Measurements from ENCODE around the gene RAB10.

RAB10 gene

DNA sequence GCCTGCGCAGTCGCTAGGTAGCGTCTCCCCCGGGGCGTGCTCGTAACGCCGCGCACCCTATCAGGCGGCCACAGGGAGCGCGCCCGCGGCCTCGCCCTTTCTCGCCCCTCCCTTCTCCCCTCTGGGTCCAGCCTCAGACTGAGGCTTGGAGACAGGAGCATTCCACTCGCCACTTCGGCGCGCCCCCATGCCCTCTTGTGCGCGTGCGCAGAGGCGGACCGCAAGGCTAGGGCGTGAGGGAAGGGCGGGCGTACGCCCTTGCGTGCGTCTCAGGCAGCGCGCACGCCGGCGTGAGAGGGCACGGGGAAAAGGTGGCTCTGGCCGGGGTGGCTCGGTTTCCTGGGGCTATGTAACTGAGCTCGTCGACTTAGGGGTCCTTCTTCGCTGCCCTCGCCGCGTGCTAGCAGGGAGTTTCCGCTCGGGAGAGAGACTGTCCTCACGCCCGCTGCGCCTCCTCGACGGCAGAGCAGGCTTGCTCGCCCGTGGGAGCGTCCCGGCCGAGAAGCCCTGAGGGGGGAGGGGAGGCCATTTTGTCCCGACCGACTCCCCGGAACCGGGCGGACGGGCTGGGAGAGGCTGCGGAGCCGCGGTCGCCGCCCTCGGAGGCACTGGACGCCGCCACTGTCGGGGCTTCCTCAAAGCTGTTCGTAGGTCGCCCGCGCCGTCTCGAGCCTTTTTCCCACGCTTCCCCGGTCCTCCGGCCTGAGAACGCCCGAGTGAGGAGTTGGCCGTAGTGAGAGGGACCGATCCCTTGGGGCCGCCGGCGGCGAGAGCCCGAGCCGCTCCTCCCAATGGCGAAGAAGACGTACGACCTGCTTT, at the start of gene RAB10:
RAB10 (plus strand) TSS at position 267 of the 819 bp plus-strand sequence; CDS start at position 792, 525 bp downstream.
- in situ Hi-C loops (cut with MboI; ENCODE audit: low sequenced_read_pairs) = no loop called here

DNA sequence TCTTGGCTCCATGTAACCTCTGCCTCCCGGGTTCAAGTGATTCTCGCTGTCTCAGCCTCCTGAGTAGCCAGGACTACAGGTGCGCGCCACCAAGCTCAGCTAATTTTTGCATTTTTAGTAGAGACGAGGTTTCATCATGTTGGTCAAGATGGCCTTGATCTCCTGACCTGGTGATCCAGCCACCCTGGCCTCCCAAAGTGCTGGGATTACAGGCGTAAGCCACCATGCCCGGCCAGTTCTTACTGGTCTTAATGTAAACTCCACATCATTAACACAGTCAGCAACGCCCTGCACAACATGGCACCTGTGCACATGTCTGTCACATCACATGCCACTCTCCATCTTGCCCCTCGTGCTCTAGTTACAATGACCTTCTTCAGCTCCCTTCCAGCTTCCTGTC, 45.8 kb upstream of the RAB10 start:
- in situ Hi-C loops (cut with MboI; ENCODE audit: low sequenced_read_pairs) = no loop called here

DNA sequence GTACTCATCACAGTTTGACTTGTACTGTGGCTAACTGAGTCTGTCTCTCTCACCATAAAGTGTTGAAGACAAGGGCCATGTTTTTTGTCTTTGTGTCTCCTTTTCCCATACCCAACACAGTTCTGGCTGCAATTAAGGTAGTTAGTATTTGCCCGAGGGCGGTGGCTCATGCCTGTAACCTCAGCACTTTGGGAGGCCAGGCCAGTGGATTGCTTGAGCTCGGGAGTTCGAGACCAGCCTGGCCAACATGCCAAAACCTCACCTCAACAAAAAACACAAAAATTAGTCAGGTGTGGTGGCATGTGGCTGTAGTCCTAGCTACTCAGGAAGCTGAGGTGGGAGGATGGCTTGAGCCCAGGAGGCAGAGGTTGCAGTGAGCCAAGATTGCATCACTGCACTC, 44.7 kb upstream of the RAB10 start:
- in situ Hi-C loops (cut with MboI; ENCODE audit: low sequenced_read_pairs) = no loop called here

- in situ Hi-C loops (cut with MboI; ENCODE audit: low sequenced_read_pairs) = loop anchor here (10.0 kb wide), 1 partner anchor 153 kb away; no protein-coding TSS in a partner anchor
These were observed 41.9 kb upstream of the RAB10 start for GRCh38 chr2:25991965-25992364.

DNA sequence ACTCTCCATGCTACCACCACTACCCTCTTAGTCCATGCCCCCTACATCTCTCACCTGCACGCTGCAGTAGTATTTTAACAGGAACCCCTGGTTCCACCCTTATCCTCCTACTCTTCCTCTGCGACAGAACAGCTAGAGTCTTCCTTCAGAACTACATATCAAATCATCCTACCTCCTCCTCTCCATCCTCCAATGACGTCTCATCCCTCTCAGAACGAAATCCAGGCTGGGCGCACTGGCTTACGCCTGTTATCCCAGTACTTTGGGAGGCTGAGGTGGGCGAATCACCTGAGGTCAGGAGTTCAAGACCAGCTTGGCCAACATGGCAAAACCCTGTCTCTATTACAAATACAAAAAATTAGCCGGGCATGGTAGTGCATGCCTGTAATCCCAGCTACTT, 41.3 kb upstream of the RAB10 start:
- in situ Hi-C loops (cut with MboI; ENCODE audit: low sequenced_read_pairs) = loop anchor here (10.0 kb wide), 1 partner anchor 152 kb away; no protein-coding TSS in a partner anchor

GRCh38 chr2:25993049-25993448, 40.8 kb upstream of the RAB10 start:
- in situ Hi-C loops (cut with MboI; ENCODE audit: low sequenced_read_pairs) = loop anchor here (10.0 kb wide), 1 partner anchor 152 kb away; no protein-coding TSS in a partner anchor

DNA sequence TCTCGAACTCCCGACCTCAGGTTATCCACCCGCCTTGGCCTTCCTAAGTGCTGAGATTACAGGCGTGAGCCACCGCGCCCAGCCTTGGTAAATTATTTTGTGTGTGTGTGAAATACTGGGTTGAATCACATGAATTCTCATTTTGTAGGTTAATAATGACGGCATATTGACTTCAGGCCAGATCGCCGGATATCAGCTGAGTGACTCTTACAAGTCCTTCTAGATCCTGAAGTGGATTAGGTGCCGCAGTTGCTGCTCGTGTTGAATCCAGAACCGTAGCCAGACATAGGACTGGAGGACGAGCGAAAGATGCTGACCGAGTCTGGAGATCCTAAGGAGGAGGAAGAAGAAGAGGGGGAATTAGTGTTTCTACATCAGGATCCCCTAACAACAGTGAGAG, 39.4 kb upstream of the RAB10 start:
- in situ Hi-C loops (cut with MboI; ENCODE audit: low sequenced_read_pairs) = loop anchor here (10.0 kb wide), 1 partner anchor 150 kb away; no protein-coding TSS in a partner anchor

- in situ Hi-C loops (cut with MboI; ENCODE audit: low sequenced_read_pairs) = loop anchor here (10.0 kb wide), 1 partner anchor 148 kb away; no protein-coding TSS in a partner anchor
These were observed 37.0 kb upstream of the RAB10 start for GRCh38 chr2:25996844-25997243.

- in situ Hi-C loops (cut with MboI; ENCODE audit: low sequenced_read_pairs) = loop anchor here (10.0 kb wide), 1 partner anchor 146 kb away; no protein-coding TSS in a partner anchor
These were observed 35.0 kb upstream of the RAB10 start for GRCh38 chr2:25998816-25999383.

DNA sequence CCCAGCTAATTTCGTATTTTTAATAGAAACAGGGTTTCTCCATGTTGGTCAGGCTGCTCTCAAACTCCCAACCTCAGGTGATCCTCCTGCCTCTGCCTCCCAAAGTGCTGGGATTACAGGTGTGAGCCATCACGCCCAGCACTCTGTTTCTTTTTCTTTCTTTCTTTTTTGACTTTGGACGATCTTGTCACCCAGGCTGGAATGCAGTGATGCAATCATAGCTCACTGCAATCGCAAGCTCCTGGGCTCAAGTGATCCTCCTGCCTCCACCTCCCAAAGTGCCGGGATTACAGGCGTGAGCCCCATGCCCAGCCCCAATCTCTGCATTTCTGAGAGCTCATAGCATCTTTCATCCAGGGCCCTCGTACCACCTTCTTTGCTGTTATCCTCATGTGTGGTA, 34.5 kb upstream of the RAB10 start:
- in situ Hi-C loops (cut with MboI; ENCODE audit: low sequenced_read_pairs) = loop anchor here (10.0 kb wide), 1 partner anchor 145 kb away; no protein-coding TSS in a partner anchor

DNA sequence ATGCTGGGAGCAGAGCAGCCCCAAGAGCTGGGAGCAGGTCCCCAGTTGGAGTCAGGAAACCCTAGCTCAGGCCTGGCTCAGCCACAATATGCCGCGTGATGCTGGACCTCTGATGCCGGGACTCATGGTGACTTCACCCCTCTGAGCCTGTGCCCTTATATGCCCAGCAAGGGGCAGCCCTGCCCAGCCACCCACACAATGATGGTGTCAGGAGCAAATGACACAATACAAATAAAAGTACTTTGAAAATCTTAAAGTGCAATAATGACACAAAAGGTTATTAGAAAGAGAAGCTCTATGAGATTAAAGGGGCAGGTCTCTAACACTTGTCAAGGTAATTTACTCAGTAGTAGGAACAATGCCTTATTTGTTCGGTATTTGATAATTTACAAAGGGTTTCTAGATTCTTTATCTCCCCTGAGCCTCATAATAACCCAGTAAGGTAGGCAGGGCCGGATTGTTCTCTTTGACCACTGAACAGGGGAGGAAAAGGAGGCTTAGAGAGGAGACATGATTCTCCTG, 33.3 kb upstream of the RAB10 start:
- in situ Hi-C loops (cut with MboI; ENCODE audit: low sequenced_read_pairs) = no loop called here

DNA sequence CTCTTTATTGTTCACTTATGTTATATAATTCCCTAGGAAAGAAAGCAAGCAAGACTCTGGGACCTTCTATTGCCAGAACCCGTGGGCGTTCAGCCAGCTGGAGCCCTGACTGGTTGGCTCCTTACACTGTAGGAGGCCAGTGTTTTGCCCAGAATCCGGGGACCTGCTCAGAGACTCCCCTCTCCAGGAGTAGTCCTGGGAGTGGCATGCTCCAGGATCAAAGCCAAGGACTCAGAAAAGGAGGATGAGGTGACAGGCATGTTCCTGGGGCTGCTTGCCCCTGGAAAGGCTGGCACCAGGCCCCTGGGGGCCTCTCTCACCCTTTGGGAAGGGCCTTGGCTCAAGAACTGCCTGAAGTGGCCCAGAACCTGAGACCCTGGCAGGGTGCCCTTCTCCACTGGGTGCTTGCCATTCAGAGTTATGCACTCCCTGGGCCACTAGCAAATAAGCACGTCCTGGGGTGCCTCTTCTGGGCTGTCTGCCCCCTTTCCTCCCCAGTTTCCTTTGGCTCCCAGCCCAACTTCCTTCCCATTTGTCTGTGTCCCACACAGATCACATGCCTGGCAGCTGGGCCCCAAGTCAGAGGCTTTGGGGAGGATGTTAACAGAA, 32.0 kb upstream of the RAB10 start:
- in situ Hi-C loops (cut with MboI; ENCODE audit: low sequenced_read_pairs) = no loop called here

DNA sequence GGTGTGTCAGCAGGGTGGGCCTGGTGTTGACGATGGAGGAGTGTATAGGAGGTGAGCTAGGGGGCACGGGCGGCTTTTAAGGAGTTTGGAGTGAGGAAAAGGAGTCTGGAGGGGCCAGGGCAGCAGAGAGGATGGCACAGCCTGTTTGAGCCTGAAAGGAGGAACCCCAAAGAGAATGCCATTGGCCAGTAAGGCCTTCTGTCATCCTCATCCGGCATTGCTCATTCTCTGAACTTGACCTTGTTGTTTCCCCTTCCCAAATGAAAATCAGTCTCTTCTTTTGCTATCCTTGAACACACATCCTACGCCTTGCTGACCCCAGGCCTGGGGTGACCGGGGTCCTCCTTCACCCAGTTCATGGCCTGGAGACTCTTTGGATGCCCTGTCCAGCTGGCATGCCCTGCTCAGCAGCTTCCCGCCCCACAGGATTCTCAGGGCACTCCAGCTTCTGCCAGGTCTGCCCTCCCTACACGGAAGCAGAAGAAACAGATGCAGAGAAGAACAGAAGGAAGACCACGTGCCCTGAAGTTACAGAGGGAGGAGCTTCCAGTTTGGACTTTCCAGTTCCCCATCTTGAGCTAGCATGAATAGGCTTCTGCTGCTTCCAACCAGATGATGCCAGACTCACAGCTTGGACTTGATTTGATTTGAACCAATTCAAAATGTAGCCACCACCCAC, 31.1 kb upstream of the RAB10 start:
- in situ Hi-C loops (cut with MboI; ENCODE audit: low sequenced_read_pairs) = no loop called here

DNA sequence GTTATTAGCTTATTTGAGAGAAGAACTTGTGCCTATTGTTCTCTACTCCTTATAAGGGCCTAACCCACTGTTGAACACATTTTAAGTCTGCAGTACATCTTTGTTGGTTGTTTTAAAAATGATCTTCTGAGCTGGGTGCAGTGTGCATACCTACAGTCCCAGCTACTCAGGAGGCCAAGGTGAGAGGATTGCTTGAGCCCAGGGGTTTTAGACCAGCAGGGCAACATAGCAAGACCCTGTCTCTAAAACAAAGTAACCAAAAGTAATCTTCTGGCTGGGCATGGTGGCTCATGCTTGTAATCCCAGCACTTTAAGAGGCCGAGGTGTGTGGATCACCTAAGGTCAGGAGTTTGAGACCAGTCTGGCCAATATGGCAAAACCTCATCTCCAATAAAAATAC, 25.8 kb upstream of the RAB10 start:
- in situ Hi-C loops (cut with MboI; ENCODE audit: low sequenced_read_pairs) = no loop called here

GRCh38 chr2:26008851-26009566, 24.9 kb upstream of the RAB10 start:
- in situ Hi-C loops (cut with MboI; ENCODE audit: low sequenced_read_pairs) = no loop called here

DNA sequence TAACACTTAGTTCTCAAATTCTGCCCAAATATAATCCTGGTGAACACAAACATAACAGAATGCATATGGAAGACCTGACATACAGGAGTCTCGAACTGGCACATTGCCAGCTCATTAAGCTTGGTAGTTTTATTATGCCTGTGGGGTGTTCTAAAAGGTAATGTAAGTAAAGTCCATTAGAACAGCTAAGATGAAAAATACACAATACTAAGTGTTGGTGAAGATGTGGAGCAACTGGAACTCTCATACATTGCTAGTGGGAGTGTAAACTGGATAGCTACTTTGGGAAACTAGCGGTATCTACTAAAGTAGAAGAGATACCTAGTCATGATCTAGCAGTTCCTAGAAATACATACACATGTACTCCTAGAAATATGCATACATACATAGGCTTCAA, 24.3 kb upstream of the RAB10 start:
- in situ Hi-C loops (cut with MboI; ENCODE audit: low sequenced_read_pairs) = no loop called here

- in situ Hi-C loops (cut with MboI; ENCODE audit: low sequenced_read_pairs) = no loop called here
These were observed 22.9 kb upstream of the RAB10 start for GRCh38 chr2:26010943-26011342.

- in situ Hi-C loops (cut with MboI; ENCODE audit: low sequenced_read_pairs) = no loop called here
These were observed 22.3 kb upstream of the RAB10 start for GRCh38 chr2:26011609-26011989.

DNA sequence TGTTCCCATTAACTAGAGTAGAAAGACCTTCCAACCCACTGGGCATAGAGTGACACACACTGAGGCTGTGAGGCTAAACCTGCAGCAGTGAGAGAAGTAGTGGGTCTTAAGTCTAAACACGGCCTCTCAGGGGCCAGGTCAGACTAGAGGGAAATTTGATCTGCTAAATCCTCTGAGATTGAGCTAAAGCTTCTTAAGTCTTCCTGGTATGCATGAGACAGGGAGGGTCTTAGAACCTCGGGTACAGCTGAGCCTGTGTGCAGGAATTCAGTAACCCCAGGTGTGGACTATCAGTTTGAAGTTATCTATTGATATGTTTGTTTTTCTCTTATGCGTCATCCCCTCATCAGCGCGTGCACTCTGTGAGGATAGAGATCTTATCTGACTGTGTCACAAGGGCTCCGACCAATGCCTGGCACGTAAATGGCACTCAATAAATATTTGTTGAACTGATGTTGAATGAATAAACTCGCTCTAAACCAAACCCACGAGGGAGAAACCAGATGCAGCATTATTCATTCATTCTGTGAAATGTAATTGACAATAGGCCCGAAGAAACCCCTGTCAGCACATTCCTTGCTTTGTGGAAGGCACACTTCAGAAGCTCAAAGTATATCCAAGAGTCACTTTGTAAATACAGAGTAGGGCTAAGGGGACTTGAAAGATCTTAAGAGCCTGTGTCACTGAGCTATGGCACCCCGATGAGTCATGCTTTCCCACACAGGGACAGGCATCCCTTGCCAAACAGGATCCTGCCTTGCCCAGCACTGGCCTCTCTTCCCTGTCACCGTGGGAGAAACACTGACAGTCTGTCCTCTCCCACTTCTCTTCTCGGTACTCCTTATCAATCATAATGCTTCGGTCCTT, 21.7 kb upstream of the RAB10 start:
- in situ Hi-C loops (cut with MboI; ENCODE audit: low sequenced_read_pairs) = no loop called here
